A673 (cell line): ENCODE data around the gene C21orf91. TPM values are rescaled to one million over a fixed set of nuclear protein-coding genes. Genes with fewer than 3 reads are reported as not detected.

Source experiments
- BruUV-seq: library from RNA; stranded (reverse); fragments of 400-500 nt; replicated peaks from 2 replicates; lab custom pipeline; 2021; lab: Mats Ljungman, UMichigan
- CTCF ChIA-PET: fragments of 300-600 bp; sonication (Branson Sonifier 250); formaldehyde crosslinking; loops from one replicate; lab custom pipeline; 2022; ENCODE audit warnings: antibody characterized with exemption; lab: Charles Lee
- POLR2A ChIA-PET: fragments of 300-600 bp; sonication (Branson Sonifier 250); formaldehyde crosslinking; loops from one replicate; lab custom pipeline; 2022; ENCODE audit warnings: antibody characterized with exemption; ENCODE audit not compliant: low non-redundant PET; lab: Charles Lee
- DNase-seq: peaks from one replicate; pipeline ENCODE4 v3.0.0-alpha.2; 2015; ENCODE audit warnings: low spot score
- H3K27ac ChIP-seq: fragments of 200-600 bp; sonication (generic); 2 replicates; pipeline ENCODE4 v1.5.1; 2016; ENCODE audit warnings: mixed run types, low read depth, mild to moderate bottlenecking, mixed read lengths, antibody characterized with exemption, low read length; ENCODE audit not compliant: poor library complexity, severe bottlenecking
- H3K27me3 ChIP-seq: fragments of 200-600 bp; sonication (generic); replicated peaks from 2 replicates; pipeline ENCODE4 v1.6.1; 2017; ENCODE audit warnings: mixed run types, low read depth, mild to moderate bottlenecking, mixed read lengths, antibody characterized with exemption, low read length; ENCODE audit not compliant: insufficient read depth, poor library complexity
- H3K36me3 ChIP-seq: fragments of 200-600 bp; sonication (generic); 2 replicates; pipeline ENCODE4 v1.6.1; 2016; ENCODE audit warnings: mixed run types, mild to moderate bottlenecking, mixed read lengths, antibody characterized with exemption, low read length; ENCODE audit not compliant: insufficient read depth, poor library complexity, severe bottlenecking
- H3K4me1 ChIP-seq: fragments of 200-600 bp; sonication (generic); 2 replicates; pipeline ENCODE4 v1.6.1; 2017; ENCODE audit warnings: mixed run types, mild to moderate bottlenecking, mixed read lengths, antibody characterized with exemption, low read length; ENCODE audit not compliant: insufficient read depth, poor library complexity, severe bottlenecking
- H3K4me3 ChIP-seq: fragments of 200-600 bp; sonication (generic); 2 replicates; pipeline ENCODE4 v1.5.1; 2016; ENCODE audit warnings: low read depth, mixed run types, mild to moderate bottlenecking, mixed read lengths, low read length; ENCODE audit not compliant: poor library complexity, severe bottlenecking
- H3K9me3 ChIP-seq: fragments of 200-600 bp; sonication (generic); 2 replicates; pipeline ENCODE4 v1.6.1; 2016; ENCODE audit warnings: mixed run types, low read depth, mild to moderate bottlenecking, mixed read lengths, antibody characterized with exemption, low read length; ENCODE audit not compliant: poor library complexity, severe bottlenecking
- EZH2 ChIP-seq: fragments of 200-600 bp; sonication (generic); IDR thresholded peaks from 2 replicates; pipeline ENCODE4 v1.6.1; 2017; ENCODE audit warnings: borderline replicate concordance, low read depth, mild to moderate bottlenecking, mixed read lengths, antibody characterized with exemption, low read length; ENCODE audit not compliant: poor library complexity, severe bottlenecking
- intact Hi-C: fragments of 100-400 bp; cut with micrococcal nuclease; formaldehyde crosslinking; loops from one replicate; pipeline ENCODE4 v1.10.0; 2022; ENCODE audit not compliant: unreplicated experiment
- total RNA-seq: library from RNA; stranded (reverse); gene quantifications from 2 replicates; pipeline ENCODE4 v1.2.3, GENCODE V29; 2021
- TF ChIP-seq, protein P1 (sequence below): fragments of 300-800, 200-600 bp; sonication (generic); conservative IDR thresholded peaks from 2 replicates; pipeline ENCODE4 v1.5.1; 2017; ENCODE audit warnings: low read depth, mild to moderate bottlenecking, antibody characterized with exemption, low read length, moderate library complexity, mixed read lengths

C21orf91 gene
- total RNA-seq, 1 experiment from 2014 or later: 23.5 TPM

DNA sequence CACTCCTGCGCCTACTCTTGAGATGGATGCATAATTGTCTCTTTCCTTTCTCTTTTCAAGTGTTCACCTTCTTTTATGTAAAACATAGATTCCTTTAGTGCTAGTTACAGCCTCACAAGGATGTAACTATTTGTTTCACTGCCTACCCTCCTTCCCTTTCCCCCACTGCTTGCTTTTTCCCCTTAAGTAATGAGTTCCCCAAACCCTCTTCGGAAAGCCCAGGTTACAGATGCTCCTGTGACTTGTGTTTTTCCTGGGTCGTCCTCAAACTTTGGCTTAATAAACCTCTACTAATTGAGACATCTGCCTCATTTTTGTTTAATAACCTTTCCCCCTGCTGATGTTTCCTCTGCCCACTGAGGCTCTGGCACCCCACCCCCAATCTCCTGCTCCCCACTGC is 39.2 kb downstream of the C21orf91 start:
- BruUV-seq: no TSS peak
- POLR2A ChIA-PET: no interaction called here
- H3K9me3 ChIP-seq: no peaks in the 10 kb centered on the region
- H3K27ac ChIP-seq: no peak overlapping the region
- CTCF ChIA-PET: no interaction called here
- TF ChIP-seq, protein P1, sequence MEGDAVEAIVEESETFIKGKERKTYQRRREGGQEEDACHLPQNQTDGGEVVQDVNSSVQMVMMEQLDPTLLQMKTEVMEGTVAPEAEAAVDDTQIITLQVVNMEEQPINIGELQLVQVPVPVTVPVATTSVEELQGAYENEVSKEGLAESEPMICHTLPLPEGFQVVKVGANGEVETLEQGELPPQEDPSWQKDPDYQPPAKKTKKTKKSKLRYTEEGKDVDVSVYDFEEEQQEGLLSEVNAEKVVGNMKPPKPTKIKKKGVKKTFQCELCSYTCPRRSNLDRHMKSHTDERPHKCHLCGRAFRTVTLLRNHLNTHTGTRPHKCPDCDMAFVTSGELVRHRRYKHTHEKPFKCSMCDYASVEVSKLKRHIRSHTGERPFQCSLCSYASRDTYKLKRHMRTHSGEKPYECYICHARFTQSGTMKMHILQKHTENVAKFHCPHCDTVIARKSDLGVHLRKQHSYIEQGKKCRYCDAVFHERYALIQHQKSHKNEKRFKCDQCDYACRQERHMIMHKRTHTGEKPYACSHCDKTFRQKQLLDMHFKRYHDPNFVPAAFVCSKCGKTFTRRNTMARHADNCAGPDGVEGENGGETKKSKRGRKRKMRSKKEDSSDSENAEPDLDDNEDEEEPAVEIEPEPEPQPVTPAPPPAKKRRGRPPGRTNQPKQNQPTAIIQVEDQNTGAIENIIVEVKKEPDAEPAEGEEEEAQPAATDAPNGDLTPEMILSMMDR: no peak
- TF ChIP-seq EZH2: no peak
- no peak overlapping the region for H3K4me3 ChIP-seq
- DNase-seq: no peak
- H3K4me1 ChIP-seq: no peaks in the 10 kb centered on the region
- intact Hi-C loops: no loop called here
- H3K27me3 ChIP-seq: no peaks in the 10 kb centered on the region
- H3K36me3 ChIP-seq: no peaks in the 10 kb centered on the region

DNA sequence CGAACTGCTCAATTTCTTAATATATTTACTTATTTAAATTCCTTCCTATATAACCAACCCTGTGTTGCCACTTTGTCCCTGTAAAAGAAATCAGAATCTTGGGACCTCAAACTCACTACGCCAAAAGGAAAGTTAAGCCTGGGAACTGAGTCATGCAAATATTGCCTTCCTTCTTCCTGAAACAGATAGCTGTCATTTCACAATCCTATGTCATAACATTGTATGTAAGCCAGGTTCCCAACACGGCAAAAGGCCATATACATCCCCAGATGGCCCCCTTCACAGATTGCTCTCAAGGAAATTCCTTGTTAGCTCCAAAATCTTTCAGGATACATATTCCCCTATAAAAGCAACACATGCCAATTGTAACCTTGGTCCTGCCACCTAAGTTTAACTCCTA is 39.7 kb downstream of the C21orf91 start:
- H3K4me1 ChIP-seq: no peaks in the 10 kb centered on the region
- no peaks in the 10 kb centered on the region for H3K36me3 ChIP-seq
- intact Hi-C loops: no loop called here
- no TSS peak for BruUV-seq
- H3K4me3 ChIP-seq: no peak overlapping the region
- no peak for DNase-seq
- TF ChIP-seq, protein P1: no peak
- no peak for TF ChIP-seq EZH2
- no peak overlapping the region for H3K27ac ChIP-seq
- no peaks in the 10 kb centered on the region for H3K9me3 ChIP-seq
- POLR2A ChIA-PET: no interaction called here
- CTCF ChIA-PET: interaction anchor here (0.5 kb wide), 1 partner anchor 117 kb away, joined by 3 read pairs; no protein-coding TSS in a partner anchor
- no peaks in the 10 kb centered on the region for H3K27me3 ChIP-seq

DNA sequence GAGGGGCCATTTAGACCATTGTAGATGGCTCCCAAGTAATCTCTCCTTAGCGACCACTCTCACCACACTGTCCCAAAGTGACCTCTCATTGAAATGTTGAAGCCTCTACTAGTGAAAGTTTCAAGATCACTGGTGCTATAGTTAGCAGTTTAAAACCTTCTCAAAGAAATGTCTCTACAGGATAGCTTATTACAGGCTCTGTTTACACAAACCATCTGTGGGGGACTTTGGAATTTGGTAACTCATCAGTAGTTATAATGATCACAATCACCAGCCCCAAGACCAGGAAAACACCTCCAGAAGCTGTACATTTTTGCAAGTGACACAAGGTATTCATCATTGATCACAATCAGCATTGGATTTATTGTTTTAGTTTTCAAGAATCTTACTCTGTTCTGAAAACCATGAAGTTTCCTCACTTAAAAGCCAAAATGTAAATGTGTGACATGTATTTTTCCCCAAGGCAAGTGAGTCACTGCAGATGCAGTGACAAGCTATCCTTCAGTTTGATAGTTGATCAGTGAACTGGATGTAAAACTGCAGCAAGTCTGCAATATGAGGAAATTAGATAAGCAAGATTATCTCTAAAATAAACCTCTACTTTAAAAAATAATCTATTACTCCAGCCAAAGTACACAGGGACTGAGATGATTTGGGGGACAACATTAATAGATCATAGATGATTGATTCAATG is 41.9 kb downstream of the C21orf91 start:
- Histone ChIP-seq H3K36me3 (no peaks in the 10 kb centered on the region), H3K27me3 (no peaks in the 10 kb centered on the region), H3K4me3 (no peak overlapping the region), H3K27ac (no peak overlapping the region), H3K4me1 (no peaks in the 10 kb centered on the region), H3K9me3 (no peaks in the 10 kb centered on the region)
- no TSS peak for BruUV-seq
- no peak for TF ChIP-seq EZH2
- TF ChIP-seq, protein P1: no peak
- ChIA-PET CTCF (no interaction called here), POLR2A (no interaction called here)
- no peak for DNase-seq
- intact Hi-C loops: no loop called here
